Measurements from ENCODE around the gene ARGLU1. TPM values are rescaled to one million over a fixed set of nuclear protein-coding genes. Genes with fewer than 3 reads are reported as not detected.

The ARGLU1 gene
- polyA plus RNA-seq, 1 donor from 2014 or later, result 59.1 TPM

GRCh38 chr13:106529415-106530170 lies 38.3 kb downstream of the ARGLU1 start:
- Mint-ChIP-seq H3K27ac (no peak overlapping the region), H3K9me3 (no peaks in the 10 kb centered on the region), H3K4me3 (no peak overlapping the region), H3K27me3 (peaks cover 41% of the 10 kb centered on the region), H3K36me3 (no peaks in the 10 kb centered on the region), H3K4me1 (peaks cover 10 to 14% (median 10%) of the 10 kb centered on the region in 3 donors)

GRCh38 chr13:106528718-106529414 lies 39.1 kb downstream of the ARGLU1 start:
- Mint-ChIP-seq H3K4me3 (no peak overlapping the region), H3K27me3 (peaks cover 37% of the 10 kb centered on the region), H3K36me3 (no peaks in the 10 kb centered on the region), H3K4me1 (peaks cover 9 to 14% (median 10%) of the 10 kb centered on the region in 3 donors), H3K9me3 (no peaks in the 10 kb centered on the region), H3K27ac (no peak overlapping the region)

GRCh38 chr13:106527826-106528225 lies 40.1 kb downstream of the ARGLU1 start:
- H3K27ac Mint-ChIP-seq, result no peak overlapping the region
- H3K9me3 Mint-ChIP-seq, result no peaks in the 10 kb centered on the region
- H3K27me3 Mint-ChIP-seq, result peaks cover 28% of the 10 kb centered on the region
- no peak overlapping the region for H3K4me3 Mint-ChIP-seq
- H3K36me3 Mint-ChIP-seq, result no peaks in the 10 kb centered on the region
- H3K4me1 Mint-ChIP-seq, result peaks cover 1 to 3% (median 2%) of the 10 kb centered on the region in 3 donors

DNA sequence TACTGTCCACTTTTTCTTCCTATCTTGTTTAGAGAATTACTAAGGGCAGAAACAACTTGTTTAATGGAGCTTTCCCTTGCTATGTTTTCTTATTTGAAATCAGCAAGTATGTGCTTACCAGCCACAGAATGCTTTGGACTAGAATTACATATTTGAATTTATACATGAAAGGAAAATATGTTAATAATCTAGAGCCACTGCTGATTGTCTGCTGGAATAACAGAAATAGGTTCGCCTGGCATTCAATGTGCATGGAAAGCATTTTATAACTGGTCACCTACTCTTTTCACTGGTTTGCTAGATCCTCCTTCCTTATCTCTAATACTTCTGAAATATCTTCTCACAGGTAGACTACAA lies 40.5 kb downstream of the ARGLU1 start:
- no peaks in the 10 kb centered on the region for H3K4me1 Mint-ChIP-seq
- no peaks in the 10 kb centered on the region for H3K9me3 Mint-ChIP-seq
- no peak overlapping the region for H3K27ac Mint-ChIP-seq
- no peak overlapping the region for H3K4me3 Mint-ChIP-seq
- no peaks in the 10 kb centered on the region for H3K36me3 Mint-ChIP-seq
- H3K27me3 Mint-ChIP-seq, result peaks cover 24% of the 10 kb centered on the region

DNA sequence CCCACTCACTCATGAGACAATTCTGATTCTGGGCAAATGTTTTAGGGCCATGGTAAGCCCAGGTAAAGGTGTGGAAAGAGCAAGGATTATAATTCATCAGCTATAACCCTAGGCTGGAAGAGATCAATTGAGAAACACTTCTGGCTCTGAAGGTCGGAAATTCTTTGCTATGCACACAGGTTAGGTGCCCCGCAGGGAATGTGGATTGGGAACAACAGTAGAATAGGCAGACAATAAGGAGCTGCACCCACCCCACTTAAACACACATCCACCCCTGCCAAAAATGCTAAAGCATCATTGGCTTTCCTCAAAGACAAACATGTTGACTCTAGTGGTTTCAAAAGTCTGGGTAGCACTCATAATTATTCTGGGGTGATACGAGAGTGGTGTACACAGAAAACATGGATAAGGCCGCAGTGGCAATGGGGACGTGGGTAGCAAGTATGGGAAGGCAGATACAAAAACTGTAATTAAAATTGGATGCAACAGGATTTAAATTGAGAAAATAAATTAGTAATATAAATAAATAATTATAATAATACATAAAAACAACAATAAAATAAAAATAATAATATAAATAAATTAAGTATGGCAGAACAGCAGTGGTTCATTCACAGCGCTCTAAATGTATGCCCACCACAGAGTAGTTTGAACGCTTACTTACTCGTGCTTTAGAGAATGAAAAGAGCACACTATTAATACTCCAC lies 41.0 kb downstream of the ARGLU1 start:
- Mint-ChIP-seq H3K36me3 (no peaks in the 10 kb centered on the region), H3K4me1 (no peaks in the 10 kb centered on the region), H3K4me3 (no peak overlapping the region), H3K27me3 (peaks cover 22% of the 10 kb centered on the region), H3K27ac (no peak overlapping the region), H3K9me3 (no peaks in the 10 kb centered on the region)

DNA sequence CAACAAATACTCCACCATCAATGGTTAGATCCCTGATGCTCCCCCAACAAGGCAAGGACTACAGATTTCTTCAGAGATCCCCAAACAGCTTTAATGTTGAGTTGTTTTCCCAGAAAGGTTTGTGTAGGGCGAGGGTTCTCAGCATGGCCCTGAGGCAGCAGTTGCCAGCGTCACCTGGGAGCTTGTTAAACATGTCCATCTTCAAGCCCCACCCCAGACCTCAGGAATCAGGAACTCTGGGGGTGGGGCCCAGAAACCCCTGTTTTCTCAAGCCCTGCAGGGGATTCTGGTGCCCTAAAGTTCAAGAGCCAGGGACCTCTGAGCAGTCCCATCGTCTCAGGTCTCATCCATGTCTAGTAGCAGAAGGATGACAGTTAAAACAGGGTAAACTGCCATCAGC lies 42.1 kb downstream of the ARGLU1 start:
- Mint-ChIP-seq H3K27me3 (peaks cover 18% of the 10 kb centered on the region), H3K4me1 (no peaks in the 10 kb centered on the region), H3K4me3 (no peak overlapping the region), H3K9me3 (no peaks in the 10 kb centered on the region), H3K27ac (no peak overlapping the region), H3K36me3 (no peaks in the 10 kb centered on the region)

DNA sequence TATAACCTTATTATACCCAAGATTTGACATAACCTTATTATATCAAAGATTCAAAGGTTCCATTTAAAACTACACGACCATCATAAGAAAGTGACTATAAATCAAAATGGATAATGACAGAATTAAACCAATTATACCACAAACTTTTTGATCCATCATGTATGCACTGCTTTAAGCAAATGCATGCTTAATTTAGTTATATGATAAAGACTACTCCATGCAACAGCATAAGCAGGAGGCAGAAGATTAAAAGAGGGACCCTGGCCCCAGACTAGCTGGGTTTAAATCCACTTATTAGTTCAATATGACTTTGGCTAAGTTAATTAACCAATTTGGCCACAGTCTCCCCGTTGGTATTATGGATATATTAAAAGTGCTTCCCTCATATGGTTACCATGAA lies 43.8 kb downstream of the ARGLU1 start:
- Mint-ChIP-seq H3K4me1 (no peaks in the 10 kb centered on the region), H3K9me3 (no peaks in the 10 kb centered on the region), H3K27me3 (peaks cover 11% of the 10 kb centered on the region)

DNA sequence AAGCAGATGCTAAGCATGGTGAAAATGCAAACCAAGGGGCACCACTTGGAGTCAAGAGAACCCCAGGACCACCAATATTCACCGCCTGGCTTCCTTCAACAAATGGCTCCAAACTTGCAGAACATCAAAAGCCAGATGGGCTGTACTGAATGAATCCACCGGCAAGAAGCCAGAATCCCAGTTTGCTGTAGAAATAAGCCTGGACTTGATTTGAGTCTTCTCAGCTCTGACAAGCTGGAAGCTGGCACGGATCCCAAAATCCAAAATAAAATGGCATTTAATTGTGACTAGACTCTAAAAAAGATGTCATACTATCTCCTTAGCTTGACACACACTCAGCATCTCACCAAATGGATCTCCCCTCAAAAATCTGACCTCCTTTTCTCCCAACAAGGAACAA lies 44.4 kb downstream of the ARGLU1 start:
- Mint-ChIP-seq H3K36me3 (no peaks in the 10 kb centered on the region), H3K9me3 (no peaks in the 10 kb centered on the region), H3K27ac (no peak overlapping the region), H3K4me3 (no peak overlapping the region), H3K4me1 (no peaks in the 10 kb centered on the region), H3K27me3 (peaks cover 10% of the 10 kb centered on the region)

More for the DNA sequence above, 43.8 kb downstream of the ARGLU1 start:
- H3K4me3 Mint-ChIP-seq, result no peak overlapping the region
- no peak overlapping the region for H3K27ac Mint-ChIP-seq
- no peaks in the 10 kb centered on the region for H3K36me3 Mint-ChIP-seq

- H3K27ac Mint-ChIP-seq, result no peak overlapping the region
- no peaks in the 10 kb centered on the region for H3K9me3 Mint-ChIP-seq
- no peaks in the 10 kb centered on the region for H3K4me1 Mint-ChIP-seq
- no peak overlapping the region for H3K4me3 Mint-ChIP-seq
- H3K36me3 Mint-ChIP-seq, result no peaks in the 10 kb centered on the region
- H3K27me3 Mint-ChIP-seq, result peaks cover 7% of the 10 kb centered on the region
Measured at GRCh38 chr13:106522898-106523525, 44.9 kb downstream of the ARGLU1 start.

GRCh38 chr13:106522112-106522705 lies 45.7 kb downstream of the ARGLU1 start:
- no peak overlapping the region for H3K4me3 Mint-ChIP-seq
- H3K4me1 Mint-ChIP-seq, result no peaks in the 10 kb centered on the region
- H3K36me3 Mint-ChIP-seq, result no peaks in the 10 kb centered on the region
- no peak overlapping the region for H3K27ac Mint-ChIP-seq
- H3K27me3 Mint-ChIP-seq, result peaks cover 7% of the 10 kb centered on the region
- H3K9me3 Mint-ChIP-seq, result no peaks in the 10 kb centered on the region

DNA sequence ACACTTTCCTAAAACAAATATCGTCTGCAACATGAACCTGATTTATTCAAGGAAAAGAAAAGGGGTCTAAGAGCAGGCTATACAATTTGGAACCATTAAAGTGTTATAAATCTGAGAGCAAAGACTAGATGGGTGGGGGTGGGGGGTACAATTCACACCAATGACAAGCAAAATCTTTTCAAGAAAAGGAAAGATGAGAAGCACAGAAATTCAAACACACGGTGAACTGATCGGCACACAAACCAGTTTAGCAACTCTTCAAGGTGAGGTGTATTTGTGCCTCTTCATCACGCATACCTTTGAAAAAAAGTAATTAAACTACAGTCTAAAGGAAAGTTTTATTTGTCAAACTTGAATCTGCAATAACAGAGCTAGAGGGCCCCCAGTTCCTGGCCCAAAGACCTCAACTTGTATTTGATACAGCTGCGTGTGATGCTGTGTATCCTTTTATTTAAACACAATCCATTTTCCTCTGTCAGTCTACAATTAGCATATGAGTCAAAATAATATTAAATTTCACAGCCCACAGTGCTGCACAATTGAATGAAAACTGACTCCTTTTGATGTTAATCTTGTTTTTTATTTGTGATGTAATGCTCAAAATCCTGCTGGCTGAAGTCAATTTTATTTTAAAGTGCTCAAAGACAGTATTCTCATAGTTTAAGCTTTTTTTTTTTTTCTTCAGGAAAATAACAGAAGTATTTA lies 46.7 kb downstream of the ARGLU1 start:
- H3K36me3 Mint-ChIP-seq, result no peaks in the 10 kb centered on the region
- no peak overlapping the region for H3K4me3 Mint-ChIP-seq
- H3K27ac Mint-ChIP-seq, result no peak overlapping the region
- H3K4me1 Mint-ChIP-seq, result no peaks in the 10 kb centered on the region
- H3K27me3 Mint-ChIP-seq, result peaks cover 7% of the 10 kb centered on the region
- H3K9me3 Mint-ChIP-seq, result no peaks in the 10 kb centered on the region

DNA sequence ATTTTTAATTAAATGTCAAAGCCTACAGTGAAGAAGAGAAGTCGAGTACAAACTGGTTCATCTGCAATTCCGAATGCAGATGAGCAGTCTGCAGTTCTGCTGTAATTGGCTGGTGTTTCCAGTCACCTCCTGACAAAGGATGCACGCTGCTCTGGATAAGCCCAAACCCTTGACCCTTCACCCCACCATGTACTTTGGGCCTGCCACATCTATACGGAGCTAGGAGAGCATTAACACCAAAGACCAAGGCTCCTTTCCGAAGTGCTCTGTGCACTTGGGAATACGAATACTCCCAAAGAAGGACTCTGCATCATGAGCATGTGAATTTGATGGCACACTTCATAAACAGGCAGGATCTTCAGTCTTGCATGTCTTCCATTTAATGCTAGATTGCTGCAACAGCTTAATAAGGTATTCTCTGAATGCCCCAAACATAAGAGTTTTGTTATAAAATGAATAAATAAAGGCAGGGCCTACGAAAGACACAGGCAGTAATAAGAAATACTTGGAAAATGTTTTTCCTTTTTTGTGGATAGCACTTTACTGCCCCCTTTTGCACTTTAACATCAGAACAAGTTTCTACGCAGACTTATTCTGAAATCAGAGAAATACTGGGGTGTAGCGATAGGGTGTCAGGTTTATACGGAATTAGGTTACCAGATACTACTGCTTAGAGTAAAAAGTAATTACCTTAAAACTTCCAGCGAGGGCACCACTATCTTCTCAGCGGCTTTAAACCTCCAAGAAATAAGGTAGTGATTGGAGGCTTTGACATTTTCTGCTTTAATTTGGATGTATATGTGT lies 47.5 kb downstream of the ARGLU1 start:
- H3K9me3 Mint-ChIP-seq, result no peaks in the 10 kb centered on the region
- H3K4me3 Mint-ChIP-seq, result no peak overlapping the region
- no peaks in the 10 kb centered on the region for H3K36me3 Mint-ChIP-seq
- no peaks in the 10 kb centered on the region for H3K4me1 Mint-ChIP-seq
- H3K27me3 Mint-ChIP-seq, result peaks cover 4% of the 10 kb centered on the region
- no peak overlapping the region for H3K27ac Mint-ChIP-seq

GRCh38 chr13:106518512-106518911 lies 49.4 kb downstream of the ARGLU1 start:
- H3K4me3 Mint-ChIP-seq, result no peak overlapping the region
- peaks cover 6% of the 10 kb centered on the region for H3K27me3 Mint-ChIP-seq
- H3K27ac Mint-ChIP-seq, result no peak overlapping the region

More at GRCh38 chr13:106518512-106518911, 49.4 kb downstream of the ARGLU1 start:
- H3K9me3 Mint-ChIP-seq, result no peaks in the 10 kb centered on the region
- no peaks in the 10 kb centered on the region for H3K4me1 Mint-ChIP-seq
- no peaks in the 10 kb centered on the region for H3K36me3 Mint-ChIP-seq

All from IgD-negative memory B cell (primary cell).